HepG2 (cell line): Measurements from ENCODE around the gene MYO3B. TPM values are rescaled to one million over a fixed set of nuclear protein-coding genes. Genes with fewer than 3 reads are reported as not detected.

Experiments
- CHD4 ChIP-seq: fragments of 200-600 bp; sonication (generic); IDR thresholded peaks from 2 replicates; pipeline ENCODE4 v1.7.0; 2017; ENCODE audit warnings: mild to moderate bottlenecking, low read length, borderline replicate concordance
- CTCF ChIP-seq: sonication (generic); formaldehyde crosslinking; IDR thresholded peaks from 2 replicates; pipeline ENCODE4 v1.5.0; 2020; ENCODE audit warnings: mild to moderate bottlenecking, missing genetic modification reagents, moderate library complexity
- HDAC2 ChIP-seq: sonication (generic); formaldehyde crosslinking; IDR thresholded peaks from 2 replicates; pipeline ENCODE4 v1.4.0; 2020; ENCODE audit warnings: missing genetic modification reagents
- HMGXB4 ChIP-seq, 2 experiments: sonication (generic) in 1 of 2; formaldehyde crosslinking in 1 of 2; IDR thresholded peaks; 2 replicates each; pipeline versions ENCODE4 v1.4.0 to v1.6.1; 2018 to 2020; ENCODE audit warnings: missing genetic modification reagents in 2 of 2, borderline replicate concordance in 1 of 2, low read depth in 1 of 2, mild to moderate bottlenecking in 1 of 2, missing biosample characterization in 1 of 2
- MAX ChIP-seq: IDR thresholded peaks from 2 replicates; pipeline ENCODE4 v1.6.1; 2012; ENCODE audit warnings: inconsistent platforms
- RBM22 ChIP-seq: fragments of 200-400 bp; formaldehyde crosslinking; optimal IDR thresholded peaks from 2 replicates; pipeline ENCODE3; 2017; ENCODE audit warnings: mild to moderate bottlenecking, low read length, moderate library complexity
- THAP9 ChIP-seq: sonication (generic); formaldehyde crosslinking; IDR thresholded peaks from 2 replicates; pipeline ENCODE4; 2020; ENCODE audit warnings: missing genetic modification reagents, mild to moderate bottlenecking, borderline replicate concordance
- polyA plus RNA-seq, 8 experiments: library from polyadenylated mRNA; depleted of rRNA in 3 of 8; stranded (reverse) in 7 of 8; unstranded in 1 of 8; fragments of >200 nt; fragmentation: Illumina TruSeq in 4 of 8; extraction: Trizol in 4 of 8; gene quantifications; 2 replicates each; pipeline versions ENCODE4 v1.2.1 to v1.2.3, GENCODE V29; 2011 to 2016; ENCODE audit warnings: low read depth in 4 of 8, missing spikeins in 1 of 8, mixed read lengths in 1 of 8; ENCODE audit not compliant: insufficient read depth in 1 of 8
- total RNA-seq, 5 experiments: library from RNA; depleted of rRNA; stranded (reverse); fragments of >200 nt; fragmentation: Illumina TruSeq; extraction: Trizol; gene quantifications; 2 replicates each; pipeline ENCODE4 v1.2.3, GENCODE V29; 2016; ENCODE audit warnings: low read depth in 1 of 5

Gene MYO3B
- total and polyA plus RNA-seq, 2 of the 13 experiments (the other 11 are each of a cell fraction or from before 2014, with no cell fraction given): 0.01 TPM; not detected in 1

DNA sequence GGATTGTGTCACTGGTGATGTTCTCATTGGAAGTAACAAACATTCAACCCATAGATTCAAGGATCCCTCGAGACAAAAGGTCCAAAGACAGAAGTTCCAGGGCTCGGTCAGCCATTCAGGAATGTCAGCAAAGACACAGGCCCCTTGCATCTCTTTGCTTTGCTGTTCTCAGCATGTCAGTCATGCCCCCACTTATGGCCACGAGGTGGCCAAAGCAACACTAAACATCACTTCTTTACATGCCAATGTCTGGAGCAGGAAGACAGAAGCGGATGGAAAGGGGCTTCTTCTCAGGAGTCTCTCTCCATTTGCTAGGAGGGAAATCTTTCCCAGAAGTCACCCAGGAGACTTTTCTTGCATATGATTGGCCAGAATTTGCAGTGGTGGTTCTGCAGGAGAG lies 345.6 kb downstream of the MYO3B start (continued):
- TF ChIP-seq THAP9 (no peak), MAX (no peak), HDAC2 (no peak), HMGXB4 (CRISPR knock-in tag; IDR thresholded peaks at IDR 0.05; ENCODE audit: borderline replicate concordance in 1 of 2, low read depth in 1 of 2) (no peak), CTCF (CRISPR knock-in tag) (peak; percentile 44), RBM22 (no peak), CHD4 (no peak)
